Mucosa of stomach (tissue), 1 donor: ENCODE results near the gene OSBPL8.

Experiments used
- H3K27me3 ChIP-seq: one replicate; pipeline ENCODE4 v1.7.0; 2013; ENCODE audit warnings: mild to moderate bottlenecking, low read length; ENCODE audit not compliant: control insufficient read depth, insufficient read depth
- H3K36me3 ChIP-seq: one replicate; pipeline ENCODE4 v1.7.0; 2013; ENCODE audit warnings: low read length; ENCODE audit not compliant: control insufficient read depth, insufficient read depth
- H3K4me1 ChIP-seq: one replicate; pipeline ENCODE4 v1.7.0; 2013; ENCODE audit warnings: mild to moderate bottlenecking, low read length; ENCODE audit not compliant: control insufficient read depth, insufficient read depth
- H3K4me3 ChIP-seq: one replicate; pipeline ENCODE4 v1.7.0; 2013; ENCODE audit warnings: low read length
- H3K9ac ChIP-seq: one replicate; pipeline ENCODE4 v1.7.0; 2013; ENCODE audit warnings: mild to moderate bottlenecking, low read length, moderate library complexity
- H3K9me3 ChIP-seq: one replicate; pipeline ENCODE4 v1.7.0; 2013; ENCODE audit warnings: mild to moderate bottlenecking, low read length, moderate library complexity; ENCODE audit not compliant: control insufficient read depth
- donor health status: Pancreatic carcinoma.

OSBPL8 gene

GRCh38 chr12:76455582-76456345 is 103.8 kb downstream of the OSBPL8 start:
- no peaks in the 10 kb centered on the region for H3K9me3 ChIP-seq
- no peak overlapping the region for H3K9ac ChIP-seq
- H3K27me3 ChIP-seq = no peaks in the 10 kb centered on the region
- no peak overlapping the region for H3K4me3 ChIP-seq
- no peaks in the 10 kb centered on the region for H3K36me3 ChIP-seq
- no peaks in the 10 kb centered on the region for H3K4me1 ChIP-seq

DNA sequence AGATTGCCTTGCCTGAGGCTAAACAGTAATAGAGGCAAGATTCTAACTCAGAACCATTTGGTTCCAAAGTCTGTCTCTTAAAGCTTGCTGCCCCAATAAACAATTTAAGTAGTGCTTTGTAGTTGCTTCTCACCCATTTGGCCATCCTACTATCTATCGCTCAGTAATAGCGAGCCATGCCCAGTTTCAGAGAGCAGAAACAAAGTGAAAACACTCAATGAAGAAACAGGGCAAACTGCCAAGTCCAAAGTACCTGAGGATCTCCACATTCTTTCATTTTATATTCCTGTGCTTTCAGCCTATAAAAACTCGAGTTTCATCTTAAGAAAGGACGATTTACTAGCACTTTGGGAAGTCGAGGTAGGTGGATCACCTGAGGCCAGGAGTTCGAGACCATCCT is 108.0 kb downstream of the OSBPL8 start:
- Histone ChIP-seq H3K4me3 (no peak overlapping the region), H3K36me3 (no peaks in the 10 kb centered on the region), H3K9me3 (no peaks in the 10 kb centered on the region), H3K27me3 (no peaks in the 10 kb centered on the region), H3K9ac (no peak overlapping the region), H3K4me1 (no peaks in the 10 kb centered on the region)

DNA sequence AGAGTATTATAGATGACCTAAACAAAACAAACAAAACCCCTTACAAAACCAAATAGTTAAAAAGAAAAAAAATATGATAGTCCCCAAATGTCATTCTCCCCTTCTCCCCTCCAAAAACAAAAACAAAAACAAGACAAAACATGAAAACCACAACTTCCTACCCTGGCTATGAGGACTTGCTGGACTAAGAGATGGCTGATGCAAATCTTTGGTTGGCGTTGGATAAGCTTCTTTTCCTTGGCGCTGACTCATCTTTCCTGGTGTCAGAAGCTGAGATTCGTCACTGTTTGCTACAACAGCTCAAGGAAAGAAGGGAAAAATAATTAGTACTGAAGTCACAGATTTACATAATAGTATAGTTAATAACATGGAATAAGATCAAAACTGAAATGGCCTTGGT is 108.9 kb downstream of the OSBPL8 start:
- Histone ChIP-seq H3K9me3 (no peaks in the 10 kb centered on the region), H3K4me1 (no peaks in the 10 kb centered on the region), H3K9ac (no peak overlapping the region), H3K4me3 (no peak overlapping the region), H3K27me3 (no peaks in the 10 kb centered on the region), H3K36me3 (no peaks in the 10 kb centered on the region)

DNA sequence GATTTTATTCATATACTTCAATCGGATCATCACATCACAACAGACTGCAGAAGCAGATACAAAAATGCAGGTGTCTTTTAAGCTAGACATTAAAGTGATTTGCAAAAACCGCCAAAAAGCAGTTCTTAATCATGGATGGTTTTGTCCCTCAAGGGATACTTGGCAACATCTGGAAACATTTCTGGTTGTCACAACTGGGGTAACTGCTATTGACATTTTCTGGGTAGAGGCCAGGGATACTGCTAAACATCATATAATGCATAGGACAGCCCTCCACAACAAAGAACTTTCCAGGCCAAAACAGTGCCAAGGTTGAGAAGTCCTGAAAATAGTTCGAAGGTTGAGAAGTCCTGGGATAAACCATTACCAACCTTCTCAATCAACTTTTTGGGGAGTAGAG is 109.6 kb downstream of the OSBPL8 start:
- H3K9ac ChIP-seq = no peak overlapping the region
- H3K4me3 ChIP-seq = no peak overlapping the region
- no peaks in the 10 kb centered on the region for H3K4me1 ChIP-seq
- H3K27me3 ChIP-seq = no peaks in the 10 kb centered on the region
- H3K9me3 ChIP-seq = no peaks in the 10 kb centered on the region
- H3K36me3 ChIP-seq = no peaks in the 10 kb centered on the region

GRCh38 chr12:76449583-76449982 is 110.0 kb downstream of the OSBPL8 start:
- no peak overlapping the region for H3K4me3 ChIP-seq

GRCh38 chr12:76449016-76449415 is 110.6 kb downstream of the OSBPL8 start:
- no peaks in the 10 kb centered on the region for H3K9me3 ChIP-seq
- H3K9ac ChIP-seq = no peak overlapping the region
- H3K4me3 ChIP-seq = no peak overlapping the region
- H3K4me1 ChIP-seq = no peaks in the 10 kb centered on the region
- H3K36me3 ChIP-seq = no peaks in the 10 kb centered on the region
- no peaks in the 10 kb centered on the region for H3K27me3 ChIP-seq

More at GRCh38 chr12:76449583-76449982, 110.0 kb downstream of the OSBPL8 start:
- Histone ChIP-seq H3K4me1 (no peaks in the 10 kb centered on the region), H3K27me3 (no peaks in the 10 kb centered on the region), H3K36me3 (no peaks in the 10 kb centered on the region), H3K9ac (no peak overlapping the region), H3K9me3 (no peaks in the 10 kb centered on the region)

- H3K27me3 ChIP-seq = no peaks in the 10 kb centered on the region
- H3K4me3 ChIP-seq = no peak overlapping the region
- H3K9ac ChIP-seq = no peak overlapping the region
- H3K36me3 ChIP-seq = no peaks in the 10 kb centered on the region
- no peaks in the 10 kb centered on the region for H3K4me1 ChIP-seq
- no peaks in the 10 kb centered on the region for H3K9me3 ChIP-seq
Observed at GRCh38 chr12:76446090-76446489, 113.5 kb downstream of the OSBPL8 start.

DNA sequence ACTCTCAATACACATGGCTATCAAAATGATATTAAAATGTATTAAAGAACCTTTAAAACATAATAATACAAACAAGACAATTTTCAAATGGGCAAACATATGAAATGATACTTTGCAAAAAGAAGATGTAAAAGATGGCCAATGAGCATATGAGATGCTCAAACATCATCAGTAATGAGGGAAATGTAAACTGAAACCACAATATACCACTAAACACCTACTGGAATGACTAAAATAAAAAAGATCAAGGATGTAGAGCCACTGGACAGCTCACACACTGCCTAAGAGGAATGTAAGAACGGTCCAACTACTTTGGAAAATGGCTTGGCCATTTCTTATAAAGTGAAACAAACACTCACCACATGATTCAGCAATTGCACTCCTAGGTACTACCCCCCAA is 114.1 kb downstream of the OSBPL8 start:
- H3K9me3 ChIP-seq = no peaks in the 10 kb centered on the region
- no peak overlapping the region for H3K9ac ChIP-seq
- no peaks in the 10 kb centered on the region for H3K36me3 ChIP-seq
- H3K4me1 ChIP-seq = no peaks in the 10 kb centered on the region
- H3K4me3 ChIP-seq = no peak overlapping the region
- no peaks in the 10 kb centered on the region for H3K27me3 ChIP-seq

- Histone ChIP-seq H3K9ac (no peak overlapping the region), H3K9me3 (no peaks in the 10 kb centered on the region), H3K36me3 (no peaks in the 10 kb centered on the region), H3K27me3 (no peaks in the 10 kb centered on the region), H3K4me3 (no peak overlapping the region), H3K4me1 (no peaks in the 10 kb centered on the region)
Observed at GRCh38 chr12:76444408-76444984, 115.1 kb downstream of the OSBPL8 start.

DNA sequence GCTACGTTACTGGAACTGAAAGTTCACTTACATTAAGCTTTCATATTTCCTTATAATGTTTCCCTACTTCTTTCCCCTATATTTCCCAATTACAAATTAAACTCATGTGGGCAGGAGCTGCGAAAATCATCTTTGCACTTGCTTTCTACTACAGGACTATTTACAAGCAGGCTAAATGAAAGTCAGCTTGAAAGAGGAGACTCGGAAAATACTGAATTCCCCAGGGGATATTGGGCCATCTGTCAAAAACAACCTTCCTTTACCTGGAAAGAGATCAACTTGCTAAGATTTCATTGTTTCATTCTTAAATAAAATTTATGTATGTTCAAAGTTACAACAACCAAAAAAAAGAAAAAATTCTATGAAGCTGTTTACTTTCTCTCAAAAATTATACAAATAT is 118.6 kb downstream of the OSBPL8 start:
- H3K4me3 ChIP-seq = no peak overlapping the region
- no peaks in the 10 kb centered on the region for H3K27me3 ChIP-seq
- H3K4me1 ChIP-seq = no peaks in the 10 kb centered on the region
- H3K9me3 ChIP-seq = no peaks in the 10 kb centered on the region
- H3K36me3 ChIP-seq = no peaks in the 10 kb centered on the region
- no peak overlapping the region for H3K9ac ChIP-seq

DNA sequence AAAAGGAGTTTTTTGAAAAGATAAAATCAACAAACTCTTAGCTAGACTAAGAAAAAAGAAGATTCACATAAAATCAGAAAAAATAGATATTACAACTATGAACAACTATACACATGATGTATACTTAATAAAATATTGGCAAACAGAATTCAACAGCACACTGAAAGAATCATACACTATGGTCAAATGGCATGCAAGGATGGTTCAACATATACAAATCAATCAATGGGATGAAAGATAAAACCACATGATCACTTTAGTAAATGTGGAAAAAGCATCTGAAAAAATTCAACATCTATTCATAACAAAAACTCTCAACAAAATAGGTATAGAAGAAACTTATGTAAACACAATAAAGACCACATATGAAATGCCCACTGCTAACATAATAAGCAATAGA is 126.8 kb downstream of the OSBPL8 start:
- Histone ChIP-seq H3K27me3 (no peaks in the 10 kb centered on the region), H3K4me3 (no peak overlapping the region), H3K9ac (no peak overlapping the region), H3K9me3 (no peaks in the 10 kb centered on the region), H3K4me1 (no peaks in the 10 kb centered on the region), H3K36me3 (no peaks in the 10 kb centered on the region)

- no peak overlapping the region for H3K4me3 ChIP-seq
- no peak overlapping the region for H3K9ac ChIP-seq
- no peaks in the 10 kb centered on the region for H3K36me3 ChIP-seq
- no peaks in the 10 kb centered on the region for H3K4me1 ChIP-seq
- H3K9me3 ChIP-seq = no peaks in the 10 kb centered on the region
- H3K27me3 ChIP-seq = no peaks in the 10 kb centered on the region
Observed at GRCh38 chr12:76428117-76428516, 131.5 kb downstream of the OSBPL8 start.
